Pancreas (tissue), 10 donors: Measurements from ENCODE around the gene ACSL4. TPM values are rescaled to one million over a fixed set of nuclear protein-coding genes. Genes with fewer than 3 reads are reported as not detected.
A peak's percentile ranks its signal among the peaks of the same experiment; 100 is the strongest.

Experiments
- ATAC-seq, 4 donors: fragments of 200-7000 bp; cut with Tn5 transposase; one replicate each; pipeline versions ENCODE4 v1.8.0 to v1.9.1; 2020; ENCODE audit warnings: mild to moderate bottlenecking in 4 of 4, moderate library complexity in 4 of 4
- DNase-seq, 6 donors: peaks; one replicate each; pipeline ENCODE4 v3.0.0-alpha.2; 2020
- FAIRE-seq: peaks from 2 replicates; lab custom pipeline; 2012; peaks lifted over from hg19 to GRCh38; lab: Jason Lieb, UNC
- H3K27ac ChIP-seq, 4 donors: fragments of 200-600 bp; sonication (generic); 1 replicate in 3 of 4; 2 replicates in 1 of 4; pipeline versions ENCODE4 v1.5.0 to v1.8.0; 2020
- H3K27me3 ChIP-seq, 4 donors: fragments of 200-600 bp; one replicate each; pipeline ENCODE4 v1.8.0; 2021
- H3K36me3 ChIP-seq, 3 donors: fragments of 200-600 bp; sonication (generic) in 1 of 3; one replicate each; pipeline versions ENCODE4 v1.5.0 to v1.8.0; 2020 to 2021
- H3K4me1 ChIP-seq, 3 donors: fragments of 200-600 bp; one replicate each; pipeline ENCODE4 v1.8.0; 2021
- H3K4me3 ChIP-seq, 4 donors: fragments of 200-600 bp; sonication (generic) in 2 of 4; one replicate each; pipeline versions ENCODE4 v1.5.0 to v1.8.0; 2020 to 2021
- H3K9me3 ChIP-seq, 4 donors: fragments of 200-600 bp; one replicate each; pipeline ENCODE4 v1.8.0; 2021
- CTCF ChIP-seq, 4 donors: fragments of 200-600 bp; sonication (generic) in 3 of 4; IDR thresholded peaks; one replicate each; pipeline versions ENCODE4 v1.5.0 to v1.8.0; 2021; ENCODE audit warnings: antibody characterized with exemption in 4 of 4
- WGBS, 2 donors: extraction: QIAGEN DNeasy Blood & Tissue Kit; methylation state at CpG; one replicate each; pipeline ENCODE4 v1.1.7; 2013; 5-methylcytosine and 5-hydroxymethylcytosine counted together
- intact Hi-C, 3 donors: fragments of 100-400 bp; cut with DNase I; formaldehyde crosslinking; loops; one replicate each; pipeline versions ENCODE4 v1.11.1 to v1.14.2; 2022
- polyA plus RNA-seq, 2 donors: library from polyadenylated mRNA; stranded (reverse); fragments of 200-250 nt; gene quantifications; one replicate each; pipeline ENCODE4 v1.2.3, GENCODE V29; 2013
- total RNA-seq, 6 donors: library from RNA; stranded (reverse); fragmentation: NEBNext Ultra II Directional in 4 of 6; extraction: Animal tissue kit (Norgen Biotek cat#: 25700) in 4 of 6; gene quantifications; one replicate each; pipeline versions ENCODE4 v1.2.1 to v1.2.4, GENCODE V29; 2021 to 2023
- donor health status: healthy with polysubstance abuse.
- donor health status: DM: no; HTN: no; CAD: no; lungs with moderate emphysema.
- donor health status: DM: no; HTN: no; CAD: no.
- donor health status: control.
- donor health status: control.
- donor health status: Bipolar disorder and iron deficiency.
- donor health status: DM: yes; HTN: yes; CAD: no.
- donor health status: DM: no; HTN: no; CAD: no.
- donor health status: DM: no; HTN: no; CAD: no.
- donor health status: DM: yes; HTN: yes; CAD: no.

The ACSL4 gene
- total and polyA plus RNA-seq, 8 donors, result 4.0 to 23.7 (median 9.3) TPM

- no peaks in the 10 kb centered on the region for H3K36me3 ChIP-seq
- no peaks in the 10 kb centered on the region for H3K9me3 ChIP-seq
- no peak overlapping the region for H3K27ac ChIP-seq
- no peak for DNase-seq
- WGBS, 2 donors, result 71% methylated on average over 6 of the region's 6 CpGs
- FAIRE-seq, result no peak
- intact Hi-C loops, result no loop called here
- peaks cover 0 to 11% (median 2%) of the 10 kb centered on the region in 4 donors for H3K27me3 ChIP-seq
- ATAC-seq, result no peak
- no peak overlapping the region for H3K4me3 ChIP-seq
- no peaks in the 10 kb centered on the region for H3K4me1 ChIP-seq
- TF ChIP-seq CTCF (IDR thresholded peaks at IDR 0.05), result no peak
Observed at GRCh38 chrX:109614951-109615350, 118.1 kb downstream of the ACSL4 start.

GRCh38 chrX:109601486-109601885 is 131.6 kb downstream of the ACSL4 start:
- no peak overlapping the region for H3K27ac ChIP-seq
- DNase-seq (no peak), ATAC-seq (no peak), FAIRE-seq (no peak)
- H3K27me3 ChIP-seq, result peaks cover 0 to 41% (median 4%) of the 10 kb centered on the region in 4 donors
- H3K36me3 ChIP-seq, result no peaks in the 10 kb centered on the region
- H3K4me1 ChIP-seq, result no peaks in the 10 kb centered on the region
- intact Hi-C loops, result no loop called here
- no peak overlapping the region for H3K4me3 ChIP-seq
- WGBS, 2 donors, result 44 to 50% methylated on average over 5 of the region's 5 CpGs
- no peaks in the 10 kb centered on the region for H3K9me3 ChIP-seq
- TF ChIP-seq CTCF (IDR thresholded peaks at IDR 0.05), result no peak

GRCh38 chrX:109600237-109600651 is 132.8 kb downstream of the ACSL4 start:
- ATAC-seq (peak in 2 of 4 donors; percentile 25 to 37), FAIRE-seq (no peak), DNase-seq (no peak)
- H3K4me1 ChIP-seq, result no peaks in the 10 kb centered on the region
- intact Hi-C loops, result no loop called here
- no peaks in the 10 kb centered on the region for H3K9me3 ChIP-seq
- no peak overlapping the region for H3K27ac ChIP-seq
- WGBS, 2 donors, result 21 to 28% methylated on average over 16 of the region's 16 CpGs
- H3K36me3 ChIP-seq, result no peaks in the 10 kb centered on the region
- H3K4me3 ChIP-seq, result no peak overlapping the region
- peaks cover 0 to 38% (median 4%) of the 10 kb centered on the region in 4 donors for H3K27me3 ChIP-seq
- TF ChIP-seq CTCF (IDR thresholded peaks at IDR 0.05), result no peak

- ATAC-seq (no peak), FAIRE-seq (no peak), DNase-seq (no peak)
- Histone ChIP-seq H3K4me3 (no peak overlapping the region), H3K36me3 (no peaks in the 10 kb centered on the region), H3K4me1 (no peaks in the 10 kb centered on the region), H3K9me3 (no peaks in the 10 kb centered on the region), H3K27me3 (peaks cover 0 to 23% (median 0%) of the 10 kb centered on the region in 4 donors), H3K27ac (no peak overlapping the region)
- no peak for TF ChIP-seq CTCF (IDR thresholded peaks at IDR 0.05)
- intact Hi-C loops, result no loop called here
- WGBS, 2 donors, result 72 to 75% methylated on average over 3 of the region's 3 CpGs
Observed at GRCh38 chrX:109596015-109596414, 137.0 kb downstream of the ACSL4 start.

Other genes starting within 250 kb of the ACSL4 start
- 1 to 10 TPM; 2.8 to 5.8 (median 4.4) TPM for gene NXT2, start 196.4 kb downstream of the ACSL4 start, total RNA-seq
- 1 to 10 TPM; 1.9 to 3.2 TPM for gene NXT2, start 196.4 kb downstream of the ACSL4 start, polyA plus RNA-seq
- gene KCNE5, start 108.1 kb downstream of the ACSL4 start, total RNA-seq, result under 1 TPM in 1 of 6 donors, not detected in 5; 0.12 TPM
- gene KCNE5, start 108.1 kb downstream of the ACSL4 start, polyA plus RNA-seq, result not detected